ENCODE results near the gene ZNF135. TPM values are rescaled to one million over a fixed set of nuclear protein-coding genes. Genes with fewer than 3 reads are reported as not detected.

Gene ZNF135
- total and polyA plus RNA-seq, 2 of the 13 experiments (the other 11 are each of a cell fraction or from before 2014, with no cell fraction given): not detected

DNA sequence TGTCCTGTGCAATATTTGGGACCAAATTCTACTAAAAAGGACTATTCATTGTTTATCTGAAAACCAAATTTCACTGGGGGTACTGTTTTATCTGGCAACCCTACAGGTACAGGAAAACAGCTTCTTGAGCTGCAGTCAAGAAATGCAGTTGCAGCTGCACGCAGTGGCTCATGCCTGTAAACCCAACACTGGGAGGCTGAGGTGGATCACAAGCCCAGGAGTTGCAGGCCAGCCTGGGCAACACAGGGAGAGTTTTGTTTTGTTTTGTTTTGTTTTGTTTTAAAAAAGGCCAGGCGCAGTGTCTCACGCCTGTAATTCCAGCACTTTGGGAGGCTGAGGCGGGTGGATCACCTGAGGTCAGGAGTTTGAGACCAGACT lies 36.8 kb upstream of the ZNF135 start:
- no peaks in the 10 kb centered on the region for H3K27me3 ChIP-seq (ENCODE audit: control insufficient read depth in 1 of 2, insufficient read depth in 2 of 2, low read length in 2 of 2)
- H3K9me3 ChIP-seq (ENCODE audit: low read length): peaks cover 50% of the 10 kb centered on the region
- TF ChIP-seq ZBTB2 (CRISPR knock-in tag; IDR thresholded peaks at IDR 0.05; ENCODE audit: low read depth) (no peak), RFX1 (IDR thresholded peaks at IDR 0.05) (no peak), TMF1 (CRISPR knock-in tag; IDR thresholded peaks at IDR 0.05; ENCODE audit: low read depth) (no peak), SETDB1 (CRISPR knock-in tag; IDR thresholded peaks at IDR 0.05; ENCODE audit: borderline replicate concordance) (no peak), ARID3A (IDR thresholded peaks at IDR 0.05; ENCODE audit: low read depth, low read length) (no peak), RFX5 (IDR thresholded peaks at IDR 0.05; ENCODE audit: low read depth, low read length) (no peak), KLF6 (CRISPR knock-in tag; IDR thresholded peaks at IDR 0.05) (no peak), MAZ (IDR thresholded peaks at IDR 0.05; ENCODE audit: borderline replicate concordance, low read depth, low read length) (no peak), MAZ (CRISPR knock-in tag; IDR thresholded peaks at IDR 0.05; ENCODE audit: low read depth) (no peak), ZFP82 (CRISPR knock-in tag; IDR thresholded peaks at IDR 0.05; ENCODE audit: borderline replicate concordance) (no peak)
- TF ChIP-seq, protein P1, sequence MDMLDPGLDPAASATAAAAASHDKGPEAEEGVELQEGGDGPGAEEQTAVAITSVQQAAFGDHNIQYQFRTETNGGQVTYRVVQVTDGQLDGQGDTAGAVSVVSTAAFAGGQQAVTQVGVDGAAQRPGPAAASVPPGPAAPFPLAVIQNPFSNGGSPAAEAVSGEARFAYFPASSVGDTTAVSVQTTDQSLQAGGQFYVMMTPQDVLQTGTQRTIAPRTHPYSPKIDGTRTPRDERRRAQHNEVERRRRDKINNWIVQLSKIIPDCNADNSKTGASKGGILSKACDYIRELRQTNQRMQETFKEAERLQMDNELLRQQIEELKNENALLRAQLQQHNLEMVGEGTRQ (IDR thresholded peaks at IDR 0.05; ENCODE audit: low read depth, low read length): no peak
- TF ChIP-seq, protein P1 (CRISPR knock-in tag; IDR thresholded peaks at IDR 0.05; ENCODE audit: borderline replicate concordance): no peak
- TF ChIP-seq, protein P2, sequence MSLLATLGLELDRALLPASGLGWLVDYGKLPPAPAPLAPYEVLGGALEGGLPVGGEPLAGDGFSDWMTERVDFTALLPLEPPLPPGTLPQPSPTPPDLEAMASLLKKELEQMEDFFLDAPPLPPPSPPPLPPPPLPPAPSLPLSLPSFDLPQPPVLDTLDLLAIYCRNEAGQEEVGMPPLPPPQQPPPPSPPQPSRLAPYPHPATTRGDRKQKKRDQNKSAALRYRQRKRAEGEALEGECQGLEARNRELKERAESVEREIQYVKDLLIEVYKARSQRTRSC (CRISPR knock-in tag; IDR thresholded peaks at IDR 0.05; ENCODE audit: low read depth): no peak
- TF ChIP-seq, protein P3, sequence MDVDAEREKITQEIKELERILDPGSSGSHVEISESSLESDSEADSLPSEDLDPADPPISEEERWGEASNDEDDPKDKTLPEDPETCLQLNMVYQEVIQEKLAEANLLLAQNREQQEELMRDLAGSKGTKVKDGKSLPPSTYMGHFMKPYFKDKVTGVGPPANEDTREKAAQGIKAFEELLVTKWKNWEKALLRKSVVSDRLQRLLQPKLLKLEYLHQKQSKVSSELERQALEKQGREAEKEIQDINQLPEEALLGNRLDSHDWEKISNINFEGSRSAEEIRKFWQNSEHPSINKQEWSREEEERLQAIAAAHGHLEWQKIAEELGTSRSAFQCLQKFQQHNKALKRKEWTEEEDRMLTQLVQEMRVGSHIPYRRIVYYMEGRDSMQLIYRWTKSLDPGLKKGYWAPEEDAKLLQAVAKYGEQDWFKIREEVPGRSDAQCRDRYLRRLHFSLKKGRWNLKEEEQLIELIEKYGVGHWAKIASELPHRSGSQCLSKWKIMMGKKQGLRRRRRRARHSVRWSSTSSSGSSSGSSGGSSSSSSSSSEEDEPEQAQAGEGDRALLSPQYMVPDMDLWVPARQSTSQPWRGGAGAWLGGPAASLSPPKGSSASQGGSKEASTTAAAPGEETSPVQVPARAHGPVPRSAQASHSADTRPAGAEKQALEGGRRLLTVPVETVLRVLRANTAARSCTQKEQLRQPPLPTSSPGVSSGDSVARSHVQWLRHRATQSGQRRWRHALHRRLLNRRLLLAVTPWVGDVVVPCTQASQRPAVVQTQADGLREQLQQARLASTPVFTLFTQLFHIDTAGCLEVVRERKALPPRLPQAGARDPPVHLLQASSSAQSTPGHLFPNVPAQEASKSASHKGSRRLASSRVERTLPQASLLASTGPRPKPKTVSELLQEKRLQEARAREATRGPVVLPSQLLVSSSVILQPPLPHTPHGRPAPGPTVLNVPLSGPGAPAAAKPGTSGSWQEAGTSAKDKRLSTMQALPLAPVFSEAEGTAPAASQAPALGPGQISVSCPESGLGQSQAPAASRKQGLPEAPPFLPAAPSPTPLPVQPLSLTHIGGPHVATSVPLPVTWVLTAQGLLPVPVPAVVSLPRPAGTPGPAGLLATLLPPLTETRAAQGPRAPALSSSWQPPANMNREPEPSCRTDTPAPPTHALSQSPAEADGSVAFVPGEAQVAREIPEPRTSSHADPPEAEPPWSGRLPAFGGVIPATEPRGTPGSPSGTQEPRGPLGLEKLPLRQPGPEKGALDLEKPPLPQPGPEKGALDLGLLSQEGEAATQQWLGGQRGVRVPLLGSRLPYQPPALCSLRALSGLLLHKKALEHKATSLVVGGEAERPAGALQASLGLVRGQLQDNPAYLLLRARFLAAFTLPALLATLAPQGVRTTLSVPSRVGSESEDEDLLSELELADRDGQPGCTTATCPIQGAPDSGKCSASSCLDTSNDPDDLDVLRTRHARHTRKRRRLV (CRISPR knock-in tag; IDR thresholded peaks at IDR 0.05): no peak

More for the DNA sequence above, 36.8 kb upstream of the ZNF135 start:
- Histone ChIP-seq H3K4me1 (ENCODE audit: insufficient read depth, low read length) (no peaks in the 10 kb centered on the region), H4K20me1 (ENCODE audit: insufficient read depth, low read length) (no peaks in the 10 kb centered on the region), H3K4me2 (ENCODE audit: low read depth, low read length) (peak overlapping the region; percentile 32; the same call in 1 of the 2 replicates), H3K79me2 (ENCODE audit: insufficient read depth, low read length) (no peaks in the 10 kb centered on the region), H2AFZ (ENCODE audit: low read length) (no peak overlapping the region), H3K36me3 (replicated peaks in 1 of 2; ENCODE audit: control insufficient read depth in 1 of 2, insufficient read depth in 2 of 2, low read length in 2 of 2) (no peaks in the 10 kb centered on the region), H3K4me3 (replicated peaks in 1 of 3; ENCODE audit: insufficient read depth in 1 of 3, low read depth in 2 of 3, low read length in 3 of 3) (no peak overlapping the region), H3K9ac (ENCODE audit: insufficient read depth, low read depth, low read length) (no peak overlapping the region), H3K27ac (ENCODE audit: extremely low read length, insufficient read depth, low read length) (no peak overlapping the region)
- WGBS (ENCODE audit: low lambda C conversion rate): 21% methylated on average over 4 of the region's 4 CpGs
- FAIRE-seq (no peak), DNase-seq (ENCODE audit: low spot score) (no peak), ATAC-seq (no peak)
- CTCF ChIA-PET (ENCODE audit: low intra/inter-chr PET ratio, low total read pairs): interaction anchor here (1.6 kb wide), 1 partner anchor 133 kb away, joined by 11 read pairs; no protein-coding TSS in a partner anchor
- intact Hi-C loops (cut with micrococcal nuclease; ENCODE audit: unreplicated experiment) (loop anchor here (1.0 kb wide), 1 partner anchor 133 kb away; no protein-coding TSS in a partner anchor), in situ Hi-C loops (cut with HindIII; ENCODE audit: extremely low pct_ligation_motif_present, low pct_unique_long_range_greater_than_20kb) (no loop called here)
- BruUV-seq (replicated peaks): no TSS peak
- POLR2A ChIA-PET: interaction anchor here (0.8 to 0.9 kb wide), 2 partner anchors 128 to 132 kb away, joined by 3 read pairs; partner anchors contain the start of gene ZNF329

Measured in HepG2 (cell line).